ENCODE results near the gene OCEL1.
"Not testable (repeated sequence)": the region's sequence is repeated elsewhere in the genome, so short reads cannot be mapped to it uniquely, and the experiment has no call there.

The OCEL1 gene, protein sequence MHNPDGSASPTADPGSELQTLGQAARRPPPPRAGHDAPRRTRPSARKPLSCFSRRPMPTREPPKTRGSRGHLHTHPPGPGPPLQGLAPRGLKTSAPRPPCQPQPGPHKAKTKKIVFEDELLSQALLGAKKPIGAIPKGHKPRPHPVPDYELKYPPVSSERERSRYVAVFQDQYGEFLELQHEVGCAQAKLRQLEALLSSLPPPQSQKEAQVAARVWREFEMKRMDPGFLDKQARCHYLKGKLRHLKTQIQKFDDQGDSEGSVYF

GRCh38 chr19:17226002-17226933 lies at the start of gene OCEL1:
OCEL1 (plus strand) TSS chr19:17226226; CDS start chr19:17226248, 22 bp downstream.
- in situ Hi-C loops (cut with MboI; ENCODE audit: low sequenced_read_pairs), result no loop called here

DNA sequence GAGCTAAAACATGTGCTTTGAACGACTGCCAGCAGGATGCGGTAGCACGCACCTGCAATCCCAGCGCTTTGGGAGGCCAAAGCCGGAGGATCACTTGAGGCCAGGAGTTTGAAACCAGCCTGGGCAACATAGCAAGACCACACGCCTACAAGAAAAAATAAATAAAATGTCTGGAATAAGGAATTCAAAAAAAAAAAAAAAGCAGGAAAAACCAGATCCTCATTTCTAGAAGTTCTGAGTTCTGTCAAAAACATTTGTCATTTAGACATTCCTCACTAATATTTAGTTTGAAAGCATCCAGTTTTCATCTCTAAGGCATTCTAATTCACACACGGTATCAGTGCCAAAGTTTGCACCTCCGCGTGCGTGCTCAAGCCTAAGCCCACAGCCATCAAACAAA lies 47.7 kb upstream of the OCEL1 start:
- in situ Hi-C loops (cut with MboI; ENCODE audit: low sequenced_read_pairs), result no loop called here

- in situ Hi-C loops (cut with MboI; ENCODE audit: low sequenced_read_pairs), result no loop called here
Measured at GRCh38 chr19:17180997-17181702, 44.9 kb upstream of the OCEL1 start.

- in situ Hi-C loops (cut with MboI; ENCODE audit: low sequenced_read_pairs), result no loop called here
Measured at GRCh38 chr19:17183271-17183761, 42.7 kb upstream of the OCEL1 start.

DNA sequence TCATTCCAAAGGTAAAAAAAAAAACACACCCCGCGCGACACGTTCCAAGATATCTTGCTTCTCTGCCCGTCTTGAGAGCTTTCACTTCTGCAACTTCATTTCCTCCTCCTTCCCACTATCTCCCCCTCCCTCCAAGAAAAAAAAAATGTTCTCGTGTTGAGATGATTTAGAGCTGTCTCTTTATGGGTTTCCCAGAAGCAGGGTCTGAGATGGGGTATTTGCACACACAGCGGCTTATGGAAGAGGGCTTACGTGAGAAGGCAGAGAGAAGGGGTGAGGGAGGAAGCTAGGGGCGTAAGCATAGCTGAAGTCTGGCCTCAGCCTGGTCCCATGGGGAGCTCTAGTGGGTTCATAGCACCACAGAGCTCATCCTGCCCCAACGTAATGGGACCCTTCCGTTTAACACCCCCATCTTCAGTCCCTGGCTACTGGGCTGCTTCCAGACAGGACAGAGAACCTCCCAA lies 42.1 kb upstream of the OCEL1 start:
- in situ Hi-C loops (cut with MboI; ENCODE audit: low sequenced_read_pairs), result no loop called here

- in situ Hi-C loops (cut with MboI; ENCODE audit: low sequenced_read_pairs), result no loop called here
Measured at GRCh38 chr19:17184371-17184841, 41.6 kb upstream of the OCEL1 start.

GRCh38 chr19:17185590-17185989 lies 40.4 kb upstream of the OCEL1 start:
- in situ Hi-C loops (cut with MboI; ENCODE audit: low sequenced_read_pairs), result no loop called here

GRCh38 chr19:17191736-17192135 lies 34.3 kb upstream of the OCEL1 start:
- in situ Hi-C loops (cut with MboI; ENCODE audit: low sequenced_read_pairs), result not testable (repeated sequence)

GRCh38 chr19:17192751-17193150 lies 33.3 kb upstream of the OCEL1 start:
- in situ Hi-C loops (cut with MboI; ENCODE audit: low sequenced_read_pairs), result no loop called here

DNA sequence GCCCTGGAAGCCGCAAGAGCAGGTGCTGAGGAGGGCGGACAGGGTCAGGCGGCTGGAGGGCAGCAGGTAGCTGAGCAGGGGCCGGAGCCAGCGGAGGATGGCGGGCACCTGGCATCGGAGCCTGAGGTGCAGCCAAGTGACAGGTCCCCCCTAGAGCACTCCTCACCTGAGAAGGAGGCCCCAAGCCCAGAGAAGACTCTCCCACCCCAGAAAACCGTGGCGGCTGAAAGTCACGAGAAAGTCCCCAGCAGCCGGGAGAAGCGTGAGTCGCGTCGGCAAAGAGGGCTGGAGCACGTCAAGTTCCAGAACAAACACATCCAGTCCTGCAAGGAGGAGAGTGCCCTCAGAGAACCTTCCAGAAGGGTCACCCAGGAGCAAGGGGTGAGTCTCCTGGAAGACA lies 31.4 kb upstream of the OCEL1 start:
- in situ Hi-C loops (cut with MboI; ENCODE audit: low sequenced_read_pairs), result no loop called here

- in situ Hi-C loops (cut with MboI; ENCODE audit: low sequenced_read_pairs), result no loop called here
Measured at GRCh38 chr19:17195106-17195505, 30.9 kb upstream of the OCEL1 start.

GRCh38 chr19:17196610-17197009 lies 29.4 kb upstream of the OCEL1 start:
- in situ Hi-C loops (cut with MboI; ENCODE audit: low sequenced_read_pairs), result no loop called here

- in situ Hi-C loops (cut with MboI; ENCODE audit: low sequenced_read_pairs), result no loop called here
Measured at GRCh38 chr19:17197666-17198065, 28.4 kb upstream of the OCEL1 start.

GRCh38 chr19:17200408-17201079 lies 25.5 kb upstream of the OCEL1 start:
- in situ Hi-C loops (cut with MboI; ENCODE audit: low sequenced_read_pairs), result no loop called here

- in situ Hi-C loops (cut with MboI; ENCODE audit: low sequenced_read_pairs), result no loop called here
Measured at GRCh38 chr19:17202249-17202648, 23.8 kb upstream of the OCEL1 start.

- in situ Hi-C loops (cut with MboI; ENCODE audit: low sequenced_read_pairs), result no loop called here
Measured at GRCh38 chr19:17202713-17203112, 23.3 kb upstream of the OCEL1 start.

DNA sequence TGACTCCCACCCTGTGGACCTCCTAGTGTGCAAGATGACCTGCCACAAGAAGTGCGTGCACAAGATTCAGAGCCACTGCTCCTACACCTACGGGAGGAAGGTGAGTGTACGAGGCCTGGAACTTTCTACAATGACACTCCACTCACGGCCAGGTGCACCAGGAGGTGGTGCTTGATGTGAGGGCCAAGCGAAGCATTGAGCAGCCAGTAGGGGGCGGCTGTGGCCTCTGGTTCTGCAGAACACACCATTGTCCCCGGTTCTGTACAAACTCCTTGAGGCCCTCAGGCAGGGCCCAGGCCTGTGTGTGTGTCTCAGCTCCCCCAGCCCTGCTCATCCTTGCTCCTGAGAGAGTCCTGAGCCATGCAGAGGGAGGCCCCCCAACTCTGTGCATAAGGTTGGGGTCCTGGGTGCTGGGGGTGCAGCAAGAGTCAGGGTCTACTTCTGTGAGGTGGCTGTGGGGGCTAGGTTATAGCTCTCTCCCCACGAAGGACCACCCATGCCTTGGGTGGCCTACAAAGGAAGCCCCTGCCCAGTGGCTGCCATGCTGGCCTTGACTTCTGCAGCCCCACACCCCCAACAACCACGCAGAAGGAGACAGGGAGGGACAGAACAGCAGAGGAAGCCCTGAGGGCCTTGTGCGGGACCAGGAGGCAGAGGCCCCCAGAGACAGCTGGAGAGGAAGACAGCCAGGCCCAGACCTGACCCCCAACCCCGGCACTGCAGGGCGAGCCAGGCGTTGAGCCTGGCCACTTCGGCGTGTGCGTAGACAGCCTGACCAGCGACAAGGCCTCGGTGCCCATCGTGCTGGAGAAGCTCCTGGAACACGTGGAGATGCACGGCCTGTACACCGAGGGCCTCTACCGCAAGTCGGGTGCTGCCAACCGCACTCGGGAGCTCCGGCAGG lies 20.5 kb upstream of the OCEL1 start:
- in situ Hi-C loops (cut with MboI; ENCODE audit: low sequenced_read_pairs), result no loop called here

DNA sequence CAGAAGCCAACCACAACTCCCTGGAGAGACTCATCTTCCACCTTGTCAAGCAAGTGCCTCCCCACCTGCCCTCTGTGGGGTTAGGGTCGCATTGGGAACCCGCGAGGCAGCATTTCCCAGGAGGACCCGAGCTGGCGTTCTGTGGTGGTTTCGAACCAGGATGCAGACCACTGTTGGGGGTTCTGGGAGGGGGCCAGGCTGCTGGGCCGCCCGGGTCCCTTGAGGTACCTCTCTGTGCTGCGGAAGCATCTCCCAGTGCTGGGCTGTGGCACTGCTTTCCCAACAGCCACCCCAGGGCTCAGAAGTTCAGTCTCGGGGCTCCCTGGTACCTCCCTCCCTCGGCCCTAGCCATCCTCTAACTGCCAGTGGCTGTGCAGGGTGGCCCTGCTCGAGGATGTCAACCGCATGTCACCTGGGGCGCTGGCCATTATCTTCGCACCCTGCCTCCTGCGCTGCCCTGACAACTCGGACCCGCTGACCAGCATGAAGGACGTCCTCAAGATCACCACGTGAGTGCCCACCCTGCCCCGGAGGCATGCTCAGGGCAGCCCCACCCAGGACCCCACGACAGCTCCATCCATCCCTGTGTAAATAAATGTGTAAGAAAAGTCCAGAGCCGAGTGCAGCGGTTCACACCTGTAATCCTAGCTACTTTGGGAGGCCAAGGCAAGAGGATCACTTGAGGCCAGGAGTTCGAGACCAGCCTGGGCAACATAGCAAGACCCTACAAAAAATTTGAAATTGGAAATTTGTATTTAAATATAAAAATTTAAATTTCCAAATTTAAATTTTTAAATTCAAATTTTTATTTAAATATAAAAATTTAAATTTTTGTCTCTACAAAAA lies 19.1 kb upstream of the OCEL1 start:
- in situ Hi-C loops (cut with MboI; ENCODE audit: low sequenced_read_pairs), result no loop called here
